Measurements from ENCODE around the gene KCTD18. TPM values are rescaled to one million over a fixed set of nuclear protein-coding genes. Genes with fewer than 3 reads are reported as not detected.

Gene KCTD18
- total and polyA plus RNA-seq, 2 of the 8 experiments (the other 6 are each of a cell fraction or from before 2014, with no cell fraction given) = 1.6 to 3.1 TPM

DNA sequence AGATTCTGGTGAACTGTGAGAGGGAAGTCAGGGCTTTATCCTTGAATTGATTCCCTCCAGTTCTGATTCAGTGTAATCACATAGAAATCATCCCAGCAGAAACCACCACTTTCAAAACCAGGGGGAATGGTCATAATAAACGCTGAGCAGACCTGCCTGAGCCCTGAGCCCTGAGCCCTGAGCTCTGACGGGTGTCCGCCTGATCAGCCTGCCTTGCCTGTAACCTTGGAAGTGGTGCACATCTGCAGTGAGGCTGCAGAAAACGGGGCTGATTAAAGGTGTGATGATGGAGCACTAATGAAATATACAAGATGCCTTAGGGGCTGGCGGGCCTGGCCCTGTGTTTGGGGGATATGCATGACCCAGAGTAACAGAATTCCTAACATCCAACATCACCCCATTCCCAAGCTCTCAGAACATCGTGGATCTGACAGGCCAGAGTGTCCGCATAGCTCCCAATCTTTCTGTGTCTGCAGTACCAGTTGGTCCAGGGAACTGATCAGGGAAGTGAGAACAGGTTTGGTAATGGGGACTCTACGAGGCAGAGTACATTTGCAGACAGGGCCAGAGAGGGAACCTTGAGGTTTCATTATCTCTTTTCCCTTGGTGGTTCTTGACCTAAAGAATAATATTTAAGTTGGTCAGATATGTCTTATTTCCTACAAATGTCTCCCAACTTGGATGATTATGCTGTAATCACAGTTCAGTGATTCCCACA, 37.8 kb downstream of the KCTD18 start:
- Histone ChIP-seq H3K27me3 (replicated peaks in 1 of 4; ENCODE audit: control insufficient read depth in 3 of 4, extremely low read depth in 1 of 4, insufficient read depth in 3 of 4, low read length in 3 of 4) (no peaks in the 10 kb centered on the region), H4K8ac (ENCODE audit: extremely low read depth, insufficient read depth, low read length) (no peak overlapping the region), H2AK5ac (ENCODE audit: low read depth, low read length) (no peak overlapping the region), H2BK120ac (replicated peaks; ENCODE audit: low read depth, low read length) (no peak overlapping the region), H3K79me2 (ENCODE audit: control insufficient read depth in 1 of 2, insufficient read depth in 2 of 2, low read length in 2 of 2) (no peaks in the 10 kb centered on the region), H3K56ac (replicated peaks; ENCODE audit: insufficient read length, low read depth, low read length) (no peak overlapping the region), H2BK12ac (ENCODE audit: low read depth, low read length) (no peak overlapping the region), H3K79me1 (ENCODE audit: low read depth, low read length) (no peaks in the 10 kb centered on the region), H3K27ac (ENCODE audit: low read depth, low read length) (no peak overlapping the region), H3K4me3 (ENCODE audit: extremely low read depth in 1 of 4, insufficient read depth in 2 of 4, low read depth in 3 of 4, low read length in 4 of 4) (no peak overlapping the region), H3K4ac (replicated peaks; ENCODE audit: insufficient read length, low read depth, low read length) (no peak overlapping the region), H2BK5ac (ENCODE audit: low read depth, low read length) (no peak overlapping the region), H2AFZ (ENCODE audit: low read length) (no peak overlapping the region), H3K14ac (ENCODE audit: insufficient read length) (no peak overlapping the region), H4K91ac (replicated peaks; ENCODE audit: insufficient read length, low read length) (no peak overlapping the region), H3K9ac (replicated peaks in 1 of 4; ENCODE audit: extremely low read depth in 1 of 4, low read depth in 3 of 4, low read length in 3 of 4) (no peak overlapping the region), H3K23ac (ENCODE audit: insufficient read length) (no peak overlapping the region), H2BK20ac (ENCODE audit: low read length) (no peak overlapping the region), H3K36me3 (ENCODE audit: control insufficient read depth in 2 of 4, insufficient read depth in 4 of 4, low read length in 3 of 4) (peaks cover 30 to 89% (median 66%) of the 10 kb centered on the region in 4 experiments), H4K20me1 (replicated peaks in 1 of 2; ENCODE audit: control insufficient read depth in 1 of 2, insufficient read depth in 2 of 2, low read length in 2 of 2) (no peaks in the 10 kb centered on the region), H3K23me2 (ENCODE audit: low read depth, low read length) (no peaks in the 10 kb centered on the region), H3K4me1 (replicated peaks in 1 of 4; ENCODE audit: control insufficient read depth in 3 of 4, insufficient read depth in 4 of 4, low read length in 3 of 4) (peaks cover 0 to 3% (median 2%) of the 10 kb centered on the region in 4 experiments; a peak in 2 of 7 replicates), H2BK15ac (ENCODE audit: low read length) (no peak overlapping the region), H3K4me2 (ENCODE audit: insufficient read depth in 1 of 2, low read depth in 2 of 2, low read length in 2 of 2) (no peak overlapping the region), H4K5ac (ENCODE audit: insufficient read length, low read depth, low read length) (no peak overlapping the region), H3K18ac (ENCODE audit: extremely low read depth, low read length) (no peak overlapping the region), H3K9me3 (ENCODE audit: insufficient read depth in 2 of 2, low read depth in 1 of 2, low read length in 1 of 2) (no peaks in the 10 kb centered on the region)
- 89% methylated on average over 8 of the region's 8 CpGs; no CpG with 5 or more reads in 1 of the 2 experiments for WGBS, 2 experiments (ENCODE audit: extremely low coverage in 1 of 2, insufficient coverage in 1 of 2, insufficient read length in 1 of 2, insufficient replicate concordance in 2 of 2, low coverage in 1 of 2, low lambda C conversion rate in 2 of 2, missing lambda C conversion rate in 1 of 2)
- TF ChIP-seq CHD2 (IDR thresholded peaks at IDR 0.05; ENCODE audit: low read length) (no peak), PHF8 (conservative IDR thresholded peaks at IDR 0.05; ENCODE audit: low read depth, low read length) (no peak)
- CTCF ChIA-PET (ENCODE audit: partially characterized antibody) = interaction anchor here (0.7 to 5.1 kb wide), 16 partner anchors 7 to 498 kb away, joined by 3 to 35 read pairs (median 4); no protein-coding TSS in a partner anchor
- no peak for FAIRE-seq
- DNase-seq (ENCODE audit: low read depth in 1 of 2, low spot score in 2 of 2) = no peak
- POLR2A ChIA-PET (ENCODE audit: partially characterized antibody) = interaction anchor here (2.3 kb wide), 1 partner anchor 9 kb away, joined by 6 read pairs; no protein-coding TSS in a partner anchor
